ENCODE measurements around the gene GABRD. TPM values are rescaled to one million over a fixed set of nuclear protein-coding genes. Genes with fewer than 3 reads are reported as not detected.

GABRD gene
- total RNA-seq, 1 donor from 2014 or later: 2.5 TPM

DNA sequence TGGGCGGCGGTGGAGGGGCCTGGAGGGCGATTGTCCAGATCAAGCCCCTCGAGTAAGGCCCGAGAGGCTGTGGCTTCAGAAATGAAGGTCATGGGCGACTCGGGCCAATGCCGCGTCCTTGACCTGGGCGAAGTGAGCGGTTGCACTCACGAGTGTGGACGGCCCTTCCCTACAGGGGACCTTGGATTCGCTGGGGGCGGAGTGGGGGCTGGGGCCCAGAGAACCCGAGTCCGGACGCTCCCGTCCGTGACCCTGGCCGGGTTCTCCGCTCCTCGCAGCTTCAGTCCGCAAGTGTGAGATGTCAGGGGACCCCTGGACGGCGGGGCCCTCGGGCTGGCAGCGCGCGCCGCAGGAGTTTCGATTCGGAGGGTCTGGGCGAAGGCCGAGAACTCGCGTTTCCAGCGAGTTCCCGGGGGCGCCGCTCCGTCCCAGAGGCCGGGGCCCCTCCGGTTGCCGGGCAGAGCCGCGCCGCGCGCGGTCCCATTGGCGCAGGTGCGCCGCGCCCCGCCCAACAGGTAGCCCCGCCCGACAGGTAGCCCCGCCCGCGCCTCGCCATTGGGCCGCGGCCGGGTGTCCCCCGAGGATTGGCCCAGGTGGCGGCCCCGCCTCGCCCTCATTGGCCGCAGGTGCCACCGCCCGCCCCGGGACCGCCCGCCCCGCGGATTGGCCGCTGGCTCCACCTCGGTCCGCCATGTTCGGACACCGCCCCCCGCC is 30.7 kb downstream of the GABRD start, which contains the start of gene PRKCZ:
Gene PRKCZ, plus strand, starts transcription at position 694 of the 714 bp plus-strand sequence. CDS start 220 bp downstream, outside the sequence.
- Mint-ChIP-seq H3K27ac (ENCODE audit: unreplicated experiment) (no peak within 1 kb of the TSS), H3K4me3 (ENCODE audit: unreplicated experiment) (peak within 1 kb of the TSS; percentile 61), H3K4me1 (ENCODE audit: low read depth, unreplicated experiment) (no peaks in the 10 kb centered on the region), H3K9me3 (ENCODE audit: unreplicated experiment) (peaks cover 8% of the 10 kb centered on the region), H3K36me3 (ENCODE audit: unreplicated experiment) (no peaks in the 10 kb centered on the region), H3K27me3 (ENCODE audit: unreplicated experiment) (peaks cover 16% of the 10 kb centered on the region)
- DNase-seq: no peak
- TF ChIP-seq, protein P1, sequence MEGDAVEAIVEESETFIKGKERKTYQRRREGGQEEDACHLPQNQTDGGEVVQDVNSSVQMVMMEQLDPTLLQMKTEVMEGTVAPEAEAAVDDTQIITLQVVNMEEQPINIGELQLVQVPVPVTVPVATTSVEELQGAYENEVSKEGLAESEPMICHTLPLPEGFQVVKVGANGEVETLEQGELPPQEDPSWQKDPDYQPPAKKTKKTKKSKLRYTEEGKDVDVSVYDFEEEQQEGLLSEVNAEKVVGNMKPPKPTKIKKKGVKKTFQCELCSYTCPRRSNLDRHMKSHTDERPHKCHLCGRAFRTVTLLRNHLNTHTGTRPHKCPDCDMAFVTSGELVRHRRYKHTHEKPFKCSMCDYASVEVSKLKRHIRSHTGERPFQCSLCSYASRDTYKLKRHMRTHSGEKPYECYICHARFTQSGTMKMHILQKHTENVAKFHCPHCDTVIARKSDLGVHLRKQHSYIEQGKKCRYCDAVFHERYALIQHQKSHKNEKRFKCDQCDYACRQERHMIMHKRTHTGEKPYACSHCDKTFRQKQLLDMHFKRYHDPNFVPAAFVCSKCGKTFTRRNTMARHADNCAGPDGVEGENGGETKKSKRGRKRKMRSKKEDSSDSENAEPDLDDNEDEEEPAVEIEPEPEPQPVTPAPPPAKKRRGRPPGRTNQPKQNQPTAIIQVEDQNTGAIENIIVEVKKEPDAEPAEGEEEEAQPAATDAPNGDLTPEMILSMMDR (IDR thresholded peaks at IDR 0.05; ENCODE audit: partially characterized antibody, unreplicated experiment): no peak

DNA sequence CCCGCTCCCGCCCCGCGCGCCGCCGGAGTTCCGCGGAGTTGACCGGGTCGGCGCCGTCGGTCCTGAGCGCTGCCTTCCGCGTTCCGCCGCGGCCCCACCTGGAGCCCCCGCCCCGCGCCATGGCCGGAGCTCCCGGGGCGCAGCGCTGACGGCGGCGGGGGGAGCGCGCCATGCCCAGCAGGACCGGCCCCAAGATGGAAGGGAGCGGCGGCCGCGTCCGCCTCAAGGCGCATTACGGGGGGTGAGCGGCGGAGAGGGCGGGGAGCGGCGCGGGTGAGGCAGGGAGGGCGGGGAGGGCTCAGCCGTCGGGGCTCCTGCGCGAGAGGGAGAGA is 31.3 kb downstream of the GABRD start:
- Mint-ChIP-seq H3K36me3 (ENCODE audit: unreplicated experiment) (no peaks in the 10 kb centered on the region), H3K4me1 (ENCODE audit: low read depth, unreplicated experiment) (no peaks in the 10 kb centered on the region), H3K4me3 (ENCODE audit: unreplicated experiment) (no peak overlapping the region), H3K27me3 (ENCODE audit: unreplicated experiment) (peaks cover 16% of the 10 kb centered on the region), H3K9me3 (ENCODE audit: unreplicated experiment) (peaks cover 8% of the 10 kb centered on the region), H3K27ac (ENCODE audit: unreplicated experiment) (no peak overlapping the region)
- DNase-seq: no peak
- TF ChIP-seq, protein P1 (IDR thresholded peaks at IDR 0.05; ENCODE audit: partially characterized antibody, unreplicated experiment): no peak

DNA sequence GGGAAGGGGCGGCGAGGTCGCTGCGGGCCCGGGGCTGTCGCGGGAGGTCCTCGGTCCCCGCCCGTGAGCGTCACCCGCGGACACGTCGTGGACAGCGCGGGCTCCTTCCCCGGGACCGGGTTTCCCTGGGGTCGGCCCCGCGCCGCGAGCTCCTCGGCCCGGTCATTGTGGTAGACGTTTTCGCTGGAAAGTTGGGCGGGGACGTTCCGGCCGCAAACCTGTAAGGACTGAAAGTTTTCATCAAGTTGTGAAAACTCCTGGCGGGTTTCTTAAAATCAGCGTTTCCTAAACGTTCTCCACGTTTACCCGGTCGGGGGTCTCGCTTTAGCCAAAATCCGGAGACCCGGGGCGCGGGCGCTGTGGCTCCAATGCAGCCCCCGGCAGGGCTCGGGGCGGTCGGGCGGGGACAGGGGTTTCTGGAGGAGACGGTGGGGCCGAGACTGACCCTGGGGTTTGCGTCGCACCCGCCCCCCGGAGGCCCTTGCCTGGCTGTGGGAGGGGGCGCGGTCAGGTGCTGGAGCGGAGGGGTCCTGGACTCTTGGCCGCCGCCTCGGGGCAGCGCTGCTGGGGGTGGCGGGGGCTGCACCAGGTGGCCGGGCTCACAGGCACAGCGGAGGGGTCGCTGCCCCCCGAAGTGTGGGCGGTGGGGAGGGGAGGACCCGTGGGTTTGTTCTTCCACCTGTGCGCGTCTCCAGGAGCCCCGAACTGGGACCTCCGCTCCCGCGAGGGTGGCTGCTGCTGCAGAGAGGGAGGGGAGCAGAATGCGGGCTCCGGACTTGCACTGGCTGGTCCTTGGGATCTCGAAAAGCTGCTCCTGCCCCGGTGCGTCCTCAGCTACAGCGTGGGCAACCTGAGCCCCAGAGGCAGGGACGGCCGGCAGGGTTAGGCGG is 31.9 kb downstream of the GABRD start:
- H3K4me1 Mint-ChIP-seq (ENCODE audit: low read depth, unreplicated experiment): no peaks in the 10 kb centered on the region
- peaks cover 8% of the 10 kb centered on the region for H3K9me3 Mint-ChIP-seq (ENCODE audit: unreplicated experiment)
- TF ChIP-seq, protein P1 (IDR thresholded peaks at IDR 0.05; ENCODE audit: partially characterized antibody, unreplicated experiment): no peak
- peaks cover 16% of the 10 kb centered on the region for H3K27me3 Mint-ChIP-seq (ENCODE audit: unreplicated experiment)
- no peak overlapping the region for H3K27ac Mint-ChIP-seq (ENCODE audit: unreplicated experiment)
- no peak for DNase-seq
- H3K36me3 Mint-ChIP-seq (ENCODE audit: unreplicated experiment): no peaks in the 10 kb centered on the region
- H3K4me3 Mint-ChIP-seq (ENCODE audit: unreplicated experiment): no peak overlapping the region

DNA sequence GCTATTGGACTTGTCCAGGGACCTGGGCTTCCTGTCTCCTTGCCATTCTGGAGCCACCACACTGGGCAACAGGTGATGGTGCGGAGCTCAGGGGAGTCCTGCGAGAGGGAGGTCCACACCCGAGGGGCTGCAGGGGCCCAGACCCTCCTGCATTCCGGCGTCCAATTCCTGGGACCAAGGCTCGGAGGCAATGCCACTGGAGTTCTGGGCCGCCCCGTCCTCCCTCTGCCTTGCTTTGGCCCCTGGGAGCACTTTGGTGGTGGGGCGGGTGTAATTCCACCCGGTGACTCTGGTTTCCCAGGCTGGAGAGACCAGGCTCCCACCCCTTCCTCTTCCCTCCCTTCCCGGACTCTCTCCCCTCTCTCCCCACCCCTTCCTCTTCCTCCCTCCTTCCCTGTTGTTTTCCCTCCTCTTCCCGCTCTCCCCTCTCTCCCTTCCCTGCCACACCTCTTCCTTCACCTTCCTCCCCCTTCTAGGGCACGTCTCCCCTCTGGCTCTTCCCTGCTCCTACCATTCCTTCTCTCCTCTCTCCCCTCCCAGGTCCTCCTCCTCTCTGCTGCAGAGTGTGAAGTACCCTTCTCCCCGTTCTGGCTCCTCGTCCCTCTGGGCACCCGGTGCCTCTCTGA is 33.0 kb downstream of the GABRD start:
- TF ChIP-seq, protein P1 (IDR thresholded peaks at IDR 0.05; ENCODE audit: partially characterized antibody, unreplicated experiment): no peak
- no peak overlapping the region for H3K27ac Mint-ChIP-seq (ENCODE audit: unreplicated experiment)
- no peaks in the 10 kb centered on the region for H3K36me3 Mint-ChIP-seq (ENCODE audit: unreplicated experiment)
- no peak overlapping the region for H3K4me3 Mint-ChIP-seq (ENCODE audit: unreplicated experiment)
- DNase-seq: no peak
- H3K27me3 Mint-ChIP-seq (ENCODE audit: unreplicated experiment): peaks cover 16% of the 10 kb centered on the region
- H3K9me3 Mint-ChIP-seq (ENCODE audit: unreplicated experiment): peaks cover 8% of the 10 kb centered on the region
- no peaks in the 10 kb centered on the region for H3K4me1 Mint-ChIP-seq (ENCODE audit: low read depth, unreplicated experiment)

All from glutamatergic neuron (in vitro differentiated cells).